ENCODE data around the gene C10orf95. TPM values are rescaled to one million over a fixed set of nuclear protein-coding genes. Genes with fewer than 3 reads are reported as not detected.
A peak's percentile ranks its signal among the peaks of the same experiment; 100 is the strongest.

C10orf95 gene
- total and polyA plus RNA-seq, 2 donors (not counting 1 experiment from before 2014, with no cell fraction given) = 0.32 to 0.63 TPM

DNA sequence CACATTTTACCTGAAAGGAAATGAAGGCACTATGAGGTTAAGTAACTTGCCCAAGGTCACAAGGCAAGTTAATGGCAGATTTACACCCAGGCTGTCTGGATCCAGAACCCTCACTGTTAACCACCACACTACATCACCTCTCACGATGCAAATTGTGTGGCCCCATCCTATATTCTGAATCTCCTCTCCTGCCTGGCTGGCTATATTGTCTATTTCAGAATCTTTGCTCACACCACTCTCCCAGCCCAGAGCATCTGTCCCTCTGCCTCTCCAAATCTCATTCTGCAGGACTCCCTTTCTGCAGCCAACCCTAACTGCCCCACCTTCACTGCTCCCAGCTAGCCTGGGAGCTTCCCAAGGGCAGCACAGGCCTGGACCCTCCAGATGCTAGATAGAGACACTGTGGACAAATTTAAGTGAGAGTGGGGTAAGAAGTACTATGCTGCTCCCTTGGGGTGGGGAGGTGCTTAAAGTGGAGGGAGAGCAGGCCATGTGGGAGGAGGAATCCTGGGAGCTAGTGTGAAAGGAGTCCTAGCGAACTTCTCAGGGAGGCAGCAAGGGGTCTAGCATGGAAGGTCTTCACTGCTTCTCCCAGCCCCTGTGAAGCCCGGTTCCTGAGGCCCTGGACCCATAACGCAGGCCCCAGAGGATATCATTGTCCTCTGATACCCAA, 19.8 kb downstream of the C10orf95 start:
- Histone ChIP-seq H3K4me2 (replicated peaks; ENCODE audit: low read depth, low read length, poor library complexity, severe bottlenecking) (peak overlapping the region; percentile 90), H2AFZ (ENCODE audit: insufficient read depth, low read depth, low read length, poor library complexity, severe bottlenecking) (peak overlapping the region; percentile 95), H3K9ac (ENCODE audit: low read length) (peak overlapping the region; percentile 88), H3K27me3 (replicated peaks in 1 of 4; ENCODE audit: control extremely low read depth in 1 of 4, control insufficient read depth in 3 of 4, insufficient read depth in 4 of 4, low read length in 3 of 4) (no peaks in the 10 kb centered on the region), H3K27ac (ENCODE audit: low read length in 2 of 2) (peak overlapping the region in 1 of 2 donors; percentile 75), H4K20me1 (ENCODE audit: control insufficient read depth, insufficient read depth, low read length, poor library complexity, severe bottlenecking) (no peaks in the 10 kb centered on the region), H3K36me3 (replicated peaks in 1 of 2; ENCODE audit: control extremely low read depth in 1 of 2, control insufficient read depth in 1 of 2, extremely low read depth in 1 of 2, insufficient read depth in 2 of 2, low read length in 1 of 2) (no peaks in the 10 kb centered on the region), H3K4me1 (ENCODE audit: control insufficient read depth in 2 of 2, insufficient read depth in 2 of 2, low read length in 2 of 2) (peaks cover 26 to 42% of the 10 kb centered on the region in 2 donors), H3K9me3 (ENCODE audit: control extremely low read depth in 1 of 3, control insufficient read depth in 2 of 3, insufficient read depth in 1 of 3, low read length in 2 of 3) (no peaks in the 10 kb centered on the region), H3K4me3 (ENCODE audit: control extremely low read depth in 1 of 5, extremely low read depth in 1 of 5, insufficient read depth in 1 of 5, low read depth in 2 of 5, low read length in 4 of 5) (peak overlapping the region; percentile 45 to 93 (median 90)), H3K79me2 (ENCODE audit: control insufficient read depth, insufficient read depth, low read length) (peaks cover 11% of the 10 kb centered on the region)
- no peak for DNase-seq
- H3K4me1 Mint-ChIP-seq = peaks cover 36% of the 10 kb centered on the region
- 21% methylated on average over 3 of the region's 4 CpGs for WGBS (ENCODE audit: insufficient coverage)
- peak overlapping the region; percentile 96 for H3K4me3 Mint-ChIP-seq
- CTCF ChIA-PET = interaction anchor here (1.1 to 2.4 kb wide), 4 partner anchors 10 to 152 kb away, joined by 3 to 22 read pairs (median 12); partner anchors contain the start of genes C10orf95, FBXL15 and NFKB2
- ATAC-seq (ENCODE audit: low read depth) = no peak
- POLR2A ChIA-PET = interaction anchor here (0.9 to 3.8 kb wide), 6 partner anchors 10 to 71 kb away, joined by 3 to 32 read pairs (median 11); partner anchors contain the start of genes ACTR1A, C10orf95, FBXL15 and NFKB2
- H3K27ac Mint-ChIP-seq = peak overlapping the region; percentile 91
- TF ChIP-seq, protein P1, sequence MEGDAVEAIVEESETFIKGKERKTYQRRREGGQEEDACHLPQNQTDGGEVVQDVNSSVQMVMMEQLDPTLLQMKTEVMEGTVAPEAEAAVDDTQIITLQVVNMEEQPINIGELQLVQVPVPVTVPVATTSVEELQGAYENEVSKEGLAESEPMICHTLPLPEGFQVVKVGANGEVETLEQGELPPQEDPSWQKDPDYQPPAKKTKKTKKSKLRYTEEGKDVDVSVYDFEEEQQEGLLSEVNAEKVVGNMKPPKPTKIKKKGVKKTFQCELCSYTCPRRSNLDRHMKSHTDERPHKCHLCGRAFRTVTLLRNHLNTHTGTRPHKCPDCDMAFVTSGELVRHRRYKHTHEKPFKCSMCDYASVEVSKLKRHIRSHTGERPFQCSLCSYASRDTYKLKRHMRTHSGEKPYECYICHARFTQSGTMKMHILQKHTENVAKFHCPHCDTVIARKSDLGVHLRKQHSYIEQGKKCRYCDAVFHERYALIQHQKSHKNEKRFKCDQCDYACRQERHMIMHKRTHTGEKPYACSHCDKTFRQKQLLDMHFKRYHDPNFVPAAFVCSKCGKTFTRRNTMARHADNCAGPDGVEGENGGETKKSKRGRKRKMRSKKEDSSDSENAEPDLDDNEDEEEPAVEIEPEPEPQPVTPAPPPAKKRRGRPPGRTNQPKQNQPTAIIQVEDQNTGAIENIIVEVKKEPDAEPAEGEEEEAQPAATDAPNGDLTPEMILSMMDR (IDR thresholded peaks at IDR 0.05) = no peak
- no peak for TF ChIP-seq EZH2 (IDR thresholded peaks at IDR 0.05; ENCODE audit: borderline replicate concordance, insufficient read depth, low read depth, low read length, poor library complexity, severe bottlenecking)
- no peaks in the 10 kb centered on the region for H3K27me3 Mint-ChIP-seq
- no peaks in the 10 kb centered on the region for H3K9me3 Mint-ChIP-seq (ENCODE audit: insufficient read depth)
- intact Hi-C loops (cut with micrococcal nuclease) = loop anchor here (1.0 kb wide), 5 partner anchors 10 to 186 kb away; partner anchors contain the start of genes ACTR1A and GBF1

DNA sequence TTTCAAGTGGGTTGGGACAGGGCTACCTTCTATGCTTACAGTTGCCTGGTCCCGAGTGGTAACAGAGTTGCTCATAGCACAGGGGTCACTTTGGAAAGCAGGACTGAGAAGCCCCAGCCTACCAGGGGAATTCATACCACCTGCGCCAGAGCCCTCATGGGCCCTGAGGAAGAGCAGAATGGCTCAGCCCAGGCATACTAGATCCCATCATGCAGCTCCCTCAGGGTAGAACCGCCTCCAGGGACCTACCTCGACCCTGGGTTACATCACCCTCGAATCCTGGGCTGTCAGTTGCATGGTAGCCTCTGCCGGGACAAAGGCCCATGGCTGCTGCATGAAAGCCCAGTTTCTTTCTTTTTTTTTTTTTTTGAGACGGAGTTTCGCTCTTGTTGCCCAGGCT, 21.9 kb downstream of the C10orf95 start:
- H3K27ac ChIP-seq (ENCODE audit: low read length in 2 of 2) = no peak overlapping the region
- no peaks in the 10 kb centered on the region for H3K9me3 ChIP-seq (ENCODE audit: control extremely low read depth in 1 of 3, control insufficient read depth in 2 of 3, insufficient read depth in 1 of 3, low read length in 2 of 3)
- 94% methylated on average over 7 of the region's 8 CpGs for WGBS (ENCODE audit: insufficient coverage)
- no peak overlapping the region for H3K4me2 ChIP-seq (replicated peaks; ENCODE audit: low read depth, low read length, poor library complexity, severe bottlenecking)
- Mint-ChIP-seq H3K27me3 (no peaks in the 10 kb centered on the region), H3K4me1 (peaks cover 19% of the 10 kb centered on the region), H3K27ac (no peak overlapping the region), H3K4me3 (no peak overlapping the region), H3K9me3 (ENCODE audit: insufficient read depth) (no peaks in the 10 kb centered on the region)
- intact Hi-C loops (cut with micrococcal nuclease) = no loop called here
- ATAC-seq (ENCODE audit: low read depth) (no peak), DNase-seq (no peak)
- H3K4me1 ChIP-seq (ENCODE audit: control insufficient read depth in 2 of 2, insufficient read depth in 2 of 2, low read length in 2 of 2) = peaks cover 17 to 25% of the 10 kb centered on the region in 2 donors
- H2AFZ ChIP-seq (ENCODE audit: insufficient read depth, low read depth, low read length, poor library complexity, severe bottlenecking) = no peak overlapping the region
- H3K9ac ChIP-seq (ENCODE audit: low read length) = no peak overlapping the region
- TF ChIP-seq, protein P1 (IDR thresholded peaks at IDR 0.05) = no peak
- TF ChIP-seq EZH2 (IDR thresholded peaks at IDR 0.05; ENCODE audit: borderline replicate concordance, insufficient read depth, low read depth, low read length, poor library complexity, severe bottlenecking) = no peak
- CTCF ChIA-PET = interaction anchor here (1.3 kb wide), 1 partner anchor 30 kb away, joined by 3 read pairs; no protein-coding TSS in a partner anchor
- POLR2A ChIA-PET = no interaction called here
- no peaks in the 10 kb centered on the region for H4K20me1 ChIP-seq (ENCODE audit: control insufficient read depth, insufficient read depth, low read length, poor library complexity, severe bottlenecking)
- no peaks in the 10 kb centered on the region for H3K27me3 ChIP-seq (replicated peaks in 1 of 4; ENCODE audit: control extremely low read depth in 1 of 4, control insufficient read depth in 3 of 4, insufficient read depth in 4 of 4, low read length in 3 of 4)
- peaks cover 0 to 4% of the 10 kb centered on the region in 2 experiments for H3K36me3 ChIP-seq (replicated peaks in 1 of 2; ENCODE audit: control extremely low read depth in 1 of 2, control insufficient read depth in 1 of 2, extremely low read depth in 1 of 2, insufficient read depth in 2 of 2, low read length in 1 of 2)
- no peak overlapping the region for H3K4me3 ChIP-seq (ENCODE audit: control extremely low read depth in 1 of 5, extremely low read depth in 1 of 5, insufficient read depth in 1 of 5, low read depth in 2 of 5, low read length in 4 of 5)
- peaks cover 11% of the 10 kb centered on the region for H3K79me2 ChIP-seq (ENCODE audit: control insufficient read depth, insufficient read depth, low read length)

Measured in B cell (primary cell).